GM13976 (cell line): ENCODE measurements around the gene TMCO4.

ENCODE experiments used
- DNase-seq: peaks from one replicate; pipeline ENCODE4 v3.0.0; 2012; ENCODE audit warnings: low spot score
- in situ Hi-C: fragments of 300-500 bp; cut with MboI; formaldehyde crosslinking; loops from one replicate; pipeline ENCODE4 v1.12.0; 2022; ENCODE audit warnings: low sequenced_read_pairs, mixed read lengths, inconsistent platforms; ENCODE audit not compliant: unreplicated experiment
- TF ChIP-seq, protein P1 (sequence below): IDR thresholded peaks from 2 replicates; pipeline ENCODE4 v1.5.1; 2012; ENCODE audit warnings: borderline replicate concordance, mild to moderate bottlenecking; ENCODE audit not compliant: insufficient read depth; ENCODE audit errors: extremely low read depth, missing control alignments, control extremely low read depth

Gene TMCO4

GRCh38 chr1:19698181-19698580 is 101.5 kb downstream of the TMCO4 start:
- TF ChIP-seq, protein P1, sequence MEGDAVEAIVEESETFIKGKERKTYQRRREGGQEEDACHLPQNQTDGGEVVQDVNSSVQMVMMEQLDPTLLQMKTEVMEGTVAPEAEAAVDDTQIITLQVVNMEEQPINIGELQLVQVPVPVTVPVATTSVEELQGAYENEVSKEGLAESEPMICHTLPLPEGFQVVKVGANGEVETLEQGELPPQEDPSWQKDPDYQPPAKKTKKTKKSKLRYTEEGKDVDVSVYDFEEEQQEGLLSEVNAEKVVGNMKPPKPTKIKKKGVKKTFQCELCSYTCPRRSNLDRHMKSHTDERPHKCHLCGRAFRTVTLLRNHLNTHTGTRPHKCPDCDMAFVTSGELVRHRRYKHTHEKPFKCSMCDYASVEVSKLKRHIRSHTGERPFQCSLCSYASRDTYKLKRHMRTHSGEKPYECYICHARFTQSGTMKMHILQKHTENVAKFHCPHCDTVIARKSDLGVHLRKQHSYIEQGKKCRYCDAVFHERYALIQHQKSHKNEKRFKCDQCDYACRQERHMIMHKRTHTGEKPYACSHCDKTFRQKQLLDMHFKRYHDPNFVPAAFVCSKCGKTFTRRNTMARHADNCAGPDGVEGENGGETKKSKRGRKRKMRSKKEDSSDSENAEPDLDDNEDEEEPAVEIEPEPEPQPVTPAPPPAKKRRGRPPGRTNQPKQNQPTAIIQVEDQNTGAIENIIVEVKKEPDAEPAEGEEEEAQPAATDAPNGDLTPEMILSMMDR = no peak
- in situ Hi-C loops = no loop called here
- peak; percentile 50 for DNase-seq

- TF ChIP-seq, protein P1 = no peak
- in situ Hi-C loops = no loop called here
- no peak for DNase-seq
These were observed 102.9 kb downstream of the TMCO4 start for GRCh38 chr1:19696820-19697219.

- DNase-seq = no peak
- in situ Hi-C loops = no loop called here
- TF ChIP-seq, protein P1 = no peak
These were observed 103.9 kb downstream of the TMCO4 start for GRCh38 chr1:19695772-19696171.

GRCh38 chr1:19694298-19694697 is 105.4 kb downstream of the TMCO4 start:
- TF ChIP-seq, protein P1 = no peak
- DNase-seq = no peak
- in situ Hi-C loops = no loop called here

- DNase-seq = no peak
- in situ Hi-C loops = no loop called here
- TF ChIP-seq, protein P1 = no peak
These were observed 109.4 kb downstream of the TMCO4 start for GRCh38 chr1:19690342-19690741.

- DNase-seq = no peak
- in situ Hi-C loops = no loop called here
- TF ChIP-seq, protein P1 = no peak
These were observed 109.9 kb downstream of the TMCO4 start for GRCh38 chr1:19689856-19690255.
